ENCODE data around the gene BABAM1. TPM values are rescaled to one million over a fixed set of nuclear protein-coding genes. Genes with fewer than 3 reads are reported as not detected.

The BABAM1 gene
- total and polyA plus RNA-seq, 10 of the 15 experiments (the other 5 are each of a cell fraction or from before 2014, with no cell fraction given), result 11.9 to 154 (median 103) TPM

- TF ChIP-seq EP300 (IDR thresholded peaks at IDR 0.05; ENCODE audit: borderline replicate concordance in 1 of 2, control insufficient read depth in 1 of 2, low read depth in 2 of 2, low read length in 2 of 2), result no peak
- no peak for TF ChIP-seq TBL1XR1 (IDR thresholded peaks at IDR 0.05; ENCODE audit: low read depth, low read length)
- TF ChIP-seq EED (IDR thresholded peaks at IDR 0.05; ENCODE audit: low read depth), result no peak
- TF ChIP-seq YY1 (IDR thresholded peaks at IDR 0.05; ENCODE audit: low read depth, low read length), result peak; percentile 23; the same call in 1 of the 2 replicates
- peak; percentile 49; the same call in 1 of the 2 replicates for TF ChIP-seq PML (IDR thresholded peaks at IDR 0.05; ENCODE audit: low read length)
- TF ChIP-seq KDM1A (IDR thresholded peaks at IDR 0.05; ENCODE audit: borderline replicate concordance), result no peak
- no peak for TF ChIP-seq TCF7 (IDR thresholded peaks at IDR 0.05; ENCODE audit: borderline replicate concordance)
- peak; percentile 71 for TF ChIP-seq MXI1 (IDR thresholded peaks at IDR 0.05; ENCODE audit: low read depth, low read length)
- TF ChIP-seq NR2F1 (conservative IDR thresholded peaks at IDR 0.05), result peak; percentile 79
- TF ChIP-seq NFXL1 (IDR thresholded peaks at IDR 0.05; ENCODE audit: borderline replicate concordance), result no peak
- TF ChIP-seq ZNF24 (IDR thresholded peaks at IDR 0.05), result no peak
- no peak for TF ChIP-seq BCL11A (IDR thresholded peaks at IDR 0.05; ENCODE audit: low read depth, low read length)
- TF ChIP-seq CEBPZ (IDR thresholded peaks at IDR 0.05; ENCODE audit: low read depth, low read length), result no peak
- peak; percentile 77 for TF ChIP-seq IKZF1 (conservative IDR thresholded peaks at IDR 0.05)
- peak; percentile 37; the same call in 1 of the 2 replicates for TF ChIP-seq ELK1 (IDR thresholded peaks at IDR 0.05; ENCODE audit: low read depth, low read length)
- TF ChIP-seq IKZF2 (IDR thresholded peaks at IDR 0.05), result 0 out of 4 replicates have a peak, but pooled peaks of 1 of the 2 experiments have one; percentile 3
- peak; percentile 61 to 80; a peak in 2 of 4 replicates for TF ChIP-seq SRF (IDR thresholded peaks at IDR 0.05; ENCODE audit: low read depth in 2 of 2, low read length in 2 of 2)
- 0 out of 2 replicates have a peak, but pooled peaks have one; percentile 3 for TF ChIP-seq REST (IDR thresholded peaks at IDR 0.05; ENCODE audit: low read depth, low read length)
- TF ChIP-seq TAF1 (IDR thresholded peaks at IDR 0.05; ENCODE audit: borderline replicate concordance, low read depth, low read length), result peak; percentile 63; the same call in 1 of the 2 replicates
- TF ChIP-seq HDGF (IDR thresholded peaks at IDR 0.05), result peak; percentile 81
- peak; percentile 49; the same call in 1 of the 2 replicates for TF ChIP-seq POLR2AphosphoS2 (IDR thresholded peaks at IDR 0.05; ENCODE audit: low read depth, low read length)
- no peak for TF ChIP-seq WRNIP1 (IDR thresholded peaks at IDR 0.05; ENCODE audit: borderline replicate concordance, low read depth, low read length)
Observed at GRCh38 chr19:17226002-17226933, 41.0 kb upstream of the BABAM1 start, which contains the start of gene OCEL1 (continued).

All from GM12878 (cell line).